IPS DF 4.7 (cell line): ENCODE data around the gene FAM78A.

Experiments used
- DNase-seq: peaks from one replicate; pipeline ENCODE4 v3.0.0-alpha.2; 2013; ENCODE audit warnings: low spot score; ENCODE audit errors: extremely low read depth

Gene FAM78A

GRCh38 chr9:131276094-131276888 is at the start of gene FAM78A:
FAM78A (minus strand) TSS chr9:131276510; CDS start chr9:131276179, 331 bp downstream.
- DNase-seq, result no peak

GRCh38 chr9:131324736-131325679 is 48.7 kb upstream of the FAM78A start:
- DNase-seq, result no peak

- DNase-seq, result no peak
Measured at GRCh38 chr9:131323629-131324028, 47.3 kb upstream of the FAM78A start.

GRCh38 chr9:131320031-131320685 is 43.8 kb upstream of the FAM78A start:
- no peak for DNase-seq

- DNase-seq, result no peak
Measured at GRCh38 chr9:131319486-131319885, 43.2 kb upstream of the FAM78A start.

GRCh38 chr9:131318231-131319085 is 42.1 kb upstream of the FAM78A start:
- DNase-seq, result no peak

- no peak for DNase-seq
Measured at GRCh38 chr9:131312822-131313770, 36.8 kb upstream of the FAM78A start.

GRCh38 chr9:131312246-131312645 is 35.9 kb upstream of the FAM78A start:
- no peak for DNase-seq

- DNase-seq, result no peak
Measured at GRCh38 chr9:131310833-131311554, 34.7 kb upstream of the FAM78A start.

- no peak for DNase-seq
Measured at GRCh38 chr9:131309530-131310276, 33.4 kb upstream of the FAM78A start.

- no peak for DNase-seq
Measured at GRCh38 chr9:131308906-131309529, 32.7 kb upstream of the FAM78A start.

GRCh38 chr9:131308452-131308851 is 32.1 kb upstream of the FAM78A start:
- no peak for DNase-seq

- DNase-seq, result no peak
Measured at GRCh38 chr9:131307974-131308373, 31.7 kb upstream of the FAM78A start.

GRCh38 chr9:131306397-131307004 is 30.2 kb upstream of the FAM78A start:
- DNase-seq, result no peak

- no peak for DNase-seq
Measured at GRCh38 chr9:131304676-131305355, 28.5 kb upstream of the FAM78A start.

GRCh38 chr9:131303381-131304321 is 27.3 kb upstream of the FAM78A start:
- no peak for DNase-seq
